ENCODE data around the gene NELFE. TPM values are rescaled to one million over a fixed set of nuclear protein-coding genes. Genes with fewer than 3 reads are reported as not detected.
A peak's percentile ranks its signal among the peaks of the same experiment; 100 is the strongest.
"Not testable (repeated sequence)": the region's sequence is repeated elsewhere in the genome, so short reads cannot be mapped to it uniquely, and the experiment has no call there.

NELFE gene
- polyA plus RNA-seq, 5 donors, result 76.5 to 93.4 (median 81.9) TPM

- DNase-seq, result no peak
Measured at GRCh38 chr6:31977816-31978431, 19.2 kb upstream of the NELFE start.

- not testable (repeated sequence) for DNase-seq
Measured at GRCh38 chr6:31976065-31976464, 17.3 kb upstream of the NELFE start.

- DNase-seq, result no peak
Measured at GRCh38 chr6:31972709-31973350, 14.1 kb upstream of the NELFE start.

- peak; percentile 98 for DNase-seq
Measured at GRCh38 chr6:31971993-31972708, 13.4 kb upstream of the NELFE start, which contains the start of gene DXO. Gene DXO, minus strand, starts transcription at chr6:31972138. Its CDS starts 463 bp downstream, at chr6:31971675.

- DNase-seq, result no peak
Measured at GRCh38 chr6:31971279-31971992, 12.7 kb upstream of the NELFE start.

GRCh38 chr6:31970604-31971271, 12.0 kb upstream of the NELFE start:
- no peak for DNase-seq

GRCh38 chr6:31969712-31970603, 11.2 kb upstream of the NELFE start:
- no peak for DNase-seq

GRCh38 chr6:31968791-31969711, 10.3 kb upstream of the NELFE start:
- no peak for DNase-seq

GRCh38 chr6:31968326-31968725, 9.6 kb upstream of the NELFE start:
- no peak for DNase-seq

GRCh38 chr6:31967926-31968320, 9.2 kb upstream of the NELFE start:
- DNase-seq, result no peak

- DNase-seq, result no peak
Measured at GRCh38 chr6:31966997-31967925, 8.5 kb upstream of the NELFE start.

- no peak for DNase-seq
Measured at GRCh38 chr6:31966506-31966905, 7.7 kb upstream of the NELFE start.

GRCh38 chr6:31965700-31966099, 6.9 kb upstream of the NELFE start:
- no peak for DNase-seq

GRCh38 chr6:31963921-31964320, 5.2 kb upstream of the NELFE start:
- DNase-seq, result no peak

GRCh38 chr6:31961616-31962015, 2.8 kb upstream of the NELFE start:
- no peak for DNase-seq

- no peak for DNase-seq
Measured at GRCh38 chr6:31958412-31958740, 395 bp downstream of the NELFE start.

GRCh38 chr6:31956796-31957195, 2.0 kb downstream of the NELFE start:
- no peak for DNase-seq

GRCh38 chr6:31954511-31954910, 4.3 kb downstream of the NELFE start:
- no peak for DNase-seq

GRCh38 chr6:31952890-31953289, 5.9 kb downstream of the NELFE start:
- no peak for DNase-seq
